Choroid plexus epithelial cell (primary cell): ENCODE results near the gene ZNF205.
"Not testable (repeated sequence)": the region's sequence is repeated elsewhere in the genome, so short reads cannot be mapped to it uniquely, and the experiment has no call there.

Source experiments
- DNase-seq: peaks from one replicate; pipeline ENCODE4 v3.0.0-alpha.2; 2010; ENCODE audit warnings: low read depth
- H3K4me3 ChIP-seq: 2 replicates; pipeline ENCODE4 v1.5.1; 2011; ENCODE audit warnings: low read depth, mild to moderate bottlenecking, control low read depth, low read length, moderate library complexity
- TF ChIP-seq, protein P1 (sequence below): conservative IDR thresholded peaks from 2 replicates; pipeline ENCODE4 v1.5.1; 2011; ENCODE audit warnings: low read depth, mild to moderate bottlenecking, control low read depth, inconsistent platforms, low read length, moderate library complexity

Gene ZNF205

DNA sequence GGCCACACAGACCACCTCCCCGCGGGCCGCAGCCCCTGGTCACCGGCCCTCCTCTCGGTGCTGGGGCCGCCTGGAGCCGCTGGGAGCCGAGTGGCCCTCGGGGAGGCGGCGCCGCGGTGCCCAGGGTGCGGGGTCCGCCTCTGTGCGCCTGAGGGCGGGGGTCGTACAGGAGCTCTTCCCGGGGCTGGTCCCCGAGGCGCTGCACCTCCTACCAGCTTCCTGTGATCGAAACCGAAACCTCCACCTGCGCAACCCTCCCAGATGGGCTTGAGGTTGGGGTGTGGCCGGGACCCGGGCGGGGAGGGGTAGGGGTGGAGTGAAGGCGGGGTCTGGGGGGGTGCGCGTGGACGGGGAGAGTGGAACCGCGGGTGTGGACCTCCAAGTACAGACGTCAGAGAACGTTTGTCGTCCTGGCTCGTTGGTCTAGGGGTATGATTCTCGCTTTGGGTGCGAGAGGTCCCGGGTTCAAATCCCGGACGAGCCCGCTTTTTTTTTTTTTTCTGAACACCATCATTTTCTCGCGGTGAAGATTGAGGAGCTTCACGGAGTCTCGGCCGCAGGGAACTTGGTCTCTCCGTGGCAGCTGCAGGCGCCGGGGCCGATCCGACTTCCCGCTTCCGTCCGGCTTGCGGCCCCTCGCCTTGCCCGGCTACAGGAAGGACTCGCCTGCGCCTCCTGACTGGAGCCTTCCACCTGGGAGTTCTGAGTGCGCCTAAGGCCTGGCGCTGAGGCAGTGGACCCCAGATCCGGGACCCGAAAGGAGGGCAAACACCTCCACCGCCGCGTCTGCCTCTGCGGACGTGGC is 46.3 kb downstream of the ZNF205 start:
- DNase-seq: peak; percentile 83
- TF ChIP-seq, protein P1, sequence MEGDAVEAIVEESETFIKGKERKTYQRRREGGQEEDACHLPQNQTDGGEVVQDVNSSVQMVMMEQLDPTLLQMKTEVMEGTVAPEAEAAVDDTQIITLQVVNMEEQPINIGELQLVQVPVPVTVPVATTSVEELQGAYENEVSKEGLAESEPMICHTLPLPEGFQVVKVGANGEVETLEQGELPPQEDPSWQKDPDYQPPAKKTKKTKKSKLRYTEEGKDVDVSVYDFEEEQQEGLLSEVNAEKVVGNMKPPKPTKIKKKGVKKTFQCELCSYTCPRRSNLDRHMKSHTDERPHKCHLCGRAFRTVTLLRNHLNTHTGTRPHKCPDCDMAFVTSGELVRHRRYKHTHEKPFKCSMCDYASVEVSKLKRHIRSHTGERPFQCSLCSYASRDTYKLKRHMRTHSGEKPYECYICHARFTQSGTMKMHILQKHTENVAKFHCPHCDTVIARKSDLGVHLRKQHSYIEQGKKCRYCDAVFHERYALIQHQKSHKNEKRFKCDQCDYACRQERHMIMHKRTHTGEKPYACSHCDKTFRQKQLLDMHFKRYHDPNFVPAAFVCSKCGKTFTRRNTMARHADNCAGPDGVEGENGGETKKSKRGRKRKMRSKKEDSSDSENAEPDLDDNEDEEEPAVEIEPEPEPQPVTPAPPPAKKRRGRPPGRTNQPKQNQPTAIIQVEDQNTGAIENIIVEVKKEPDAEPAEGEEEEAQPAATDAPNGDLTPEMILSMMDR: no peak
- peak overlapping the region; percentile 76 for H3K4me3 ChIP-seq

DNA sequence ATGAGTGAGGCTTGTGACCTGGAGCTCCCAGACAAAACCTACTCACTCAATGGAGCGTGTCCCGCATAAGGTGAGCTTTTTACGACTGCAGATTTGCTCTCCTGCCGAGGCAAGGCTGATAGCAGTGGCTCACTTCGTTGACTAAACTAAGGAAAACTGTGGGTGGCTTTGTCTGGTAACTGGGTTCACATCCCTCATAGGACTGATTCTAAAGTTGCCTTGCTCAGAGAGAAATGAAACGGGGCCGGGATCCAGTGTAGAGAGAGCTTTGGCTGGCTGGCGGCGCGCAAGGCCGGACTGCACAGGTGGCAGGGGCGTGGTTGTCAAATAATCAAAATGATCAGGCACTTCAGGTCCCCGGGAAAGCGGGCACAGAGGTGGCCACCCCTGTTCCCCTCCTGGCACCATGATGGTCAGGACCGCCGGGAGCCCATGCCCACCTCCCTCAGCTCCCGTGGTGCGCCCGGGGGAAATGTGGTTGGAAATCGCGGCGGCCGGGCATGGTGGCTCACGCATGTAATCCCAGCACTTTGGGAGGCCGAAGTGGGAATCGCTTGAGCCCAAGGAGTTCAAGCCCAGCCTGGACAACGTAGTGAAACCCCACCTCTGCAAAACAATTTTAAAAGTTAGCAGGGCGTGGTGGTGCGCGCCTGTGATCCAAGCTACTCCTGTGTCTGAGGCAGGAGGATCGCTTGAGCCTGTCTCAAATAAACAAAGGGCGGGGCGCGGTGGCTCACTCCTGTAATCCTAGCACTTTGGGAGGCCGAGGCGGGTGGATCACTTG is 49.0 kb downstream of the ZNF205 start:
- no peak for DNase-seq
- H3K4me3 ChIP-seq: no peak overlapping the region
- TF ChIP-seq, protein P1: no peak

DNA sequence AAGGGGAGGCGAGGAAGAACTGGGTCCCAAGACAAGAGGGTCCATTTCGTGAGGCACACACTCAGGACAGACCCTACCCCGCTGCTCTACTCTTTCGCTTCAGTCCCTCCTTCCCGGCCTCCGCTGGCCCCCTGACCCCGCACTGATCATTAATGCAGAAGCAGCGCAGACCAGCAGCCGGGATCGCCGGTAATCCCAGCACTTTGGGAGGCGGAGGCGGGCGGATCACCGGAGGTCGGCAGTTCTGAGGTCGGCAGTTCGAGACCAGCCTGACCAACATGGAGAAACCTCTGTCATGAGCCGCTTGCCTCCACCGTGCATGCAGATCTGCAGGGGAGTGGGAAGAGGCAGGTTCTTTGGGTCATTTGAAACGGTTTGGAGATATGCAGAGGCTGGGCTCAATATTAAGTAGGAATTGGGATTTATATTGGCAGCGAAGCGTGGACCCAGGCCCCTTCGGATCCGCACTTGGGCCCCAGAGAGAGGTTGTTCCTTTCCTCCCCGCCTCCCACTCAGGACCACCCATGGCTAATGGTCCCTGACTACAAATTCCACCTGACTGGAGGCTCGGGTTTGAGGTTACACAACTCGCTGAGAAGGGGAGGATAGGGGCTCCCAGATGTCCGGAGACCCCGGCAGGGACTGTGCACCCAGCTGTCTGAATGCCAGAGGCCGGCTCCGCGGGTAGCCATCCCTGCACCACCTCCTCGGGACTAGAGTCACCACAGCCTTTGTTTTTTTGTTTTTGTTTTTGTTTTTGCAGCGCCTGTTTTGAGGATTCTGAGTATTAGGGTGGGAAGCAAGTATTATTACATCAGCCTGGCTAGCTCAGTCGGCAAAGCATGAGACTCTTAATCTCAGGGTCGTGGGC is 52.0 kb downstream of the ZNF205 start:
- no peak for DNase-seq
- H3K4me3 ChIP-seq: no peak overlapping the region
- TF ChIP-seq, protein P1: no peak

DNA sequence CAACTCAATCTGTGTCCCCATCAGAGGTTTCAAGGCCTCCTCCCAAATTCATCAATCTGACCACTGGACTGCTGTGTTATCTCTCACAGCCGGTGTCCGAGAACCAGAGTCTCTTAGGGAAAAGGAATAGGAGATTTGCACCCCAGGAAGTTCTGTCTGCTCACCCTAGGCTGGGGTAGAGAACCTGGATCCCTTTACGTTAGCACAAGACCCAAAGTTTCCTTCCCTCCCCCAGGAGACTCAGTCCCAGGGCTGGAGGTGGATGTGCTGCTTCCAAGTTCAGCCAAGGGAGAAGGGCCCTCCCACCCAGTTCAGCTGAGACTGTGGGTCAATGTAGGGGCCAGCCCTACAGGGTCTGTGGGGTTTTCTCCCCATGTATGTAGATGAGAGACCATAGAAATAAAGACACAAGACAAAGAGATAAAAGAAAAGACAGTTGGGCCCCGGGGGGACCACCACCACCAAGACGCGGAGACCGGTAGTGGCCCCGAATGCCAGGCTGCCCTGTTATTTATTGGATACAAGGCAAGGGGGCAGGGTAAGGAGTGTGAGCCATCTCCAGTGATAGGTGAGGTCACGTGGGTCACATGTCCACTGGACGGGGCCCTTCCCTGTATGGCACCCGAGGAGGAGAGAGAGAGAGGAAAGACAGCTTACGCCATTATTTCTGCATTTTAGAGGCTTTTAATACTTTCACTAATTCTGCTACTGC is 52.9 kb downstream of the ZNF205 start:
- H3K4me3 ChIP-seq: no peak overlapping the region
- TF ChIP-seq, protein P1: no peak
- no peak for DNase-seq

DNA sequence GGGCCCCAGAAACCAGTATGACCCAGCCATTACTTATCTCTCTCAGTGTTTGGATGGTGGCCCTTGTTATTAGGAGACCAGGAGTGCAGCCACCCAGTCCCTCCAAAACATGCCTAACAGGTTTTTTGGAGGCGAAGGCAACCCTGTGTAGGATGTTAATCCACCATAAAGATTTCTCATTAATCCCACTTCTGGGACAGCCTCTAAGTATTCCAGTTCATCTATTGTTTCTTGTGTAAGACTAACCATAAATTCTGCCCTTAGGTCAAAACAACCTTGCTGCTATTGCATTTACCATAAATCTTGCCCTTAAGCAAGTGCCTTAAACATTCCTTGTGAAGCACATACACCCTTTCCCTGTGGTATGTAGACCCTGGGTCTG is 54.1 kb downstream of the ZNF205 start:
- TF ChIP-seq, protein P1: no peak
- no peak overlapping the region for H3K4me3 ChIP-seq
- no peak for DNase-seq

DNA sequence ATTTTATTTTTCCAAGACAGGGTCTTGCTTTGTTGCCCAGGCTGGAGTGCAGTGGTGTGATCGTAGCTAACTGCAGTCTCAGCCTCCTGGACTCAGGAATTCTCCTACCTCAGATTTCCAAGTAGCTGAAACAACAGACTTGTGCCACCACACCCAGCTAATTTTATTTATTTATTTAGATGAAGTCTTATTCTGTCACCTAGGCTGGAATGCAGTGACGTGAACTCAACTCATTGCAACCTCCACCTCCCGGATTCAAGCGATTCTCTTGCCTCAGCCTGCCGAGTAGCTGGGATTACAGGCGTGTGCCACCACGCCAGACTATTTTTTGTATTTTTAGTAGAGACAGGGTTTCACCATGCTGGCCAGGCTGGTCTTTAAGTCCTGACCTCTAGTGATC is 56.3 kb downstream of the ZNF205 start:
- DNase-seq, H3K4me3 ChIP-seq: not testable (repeated sequence)
